Measurements from ENCODE around the gene H2AZ2.

DNA sequence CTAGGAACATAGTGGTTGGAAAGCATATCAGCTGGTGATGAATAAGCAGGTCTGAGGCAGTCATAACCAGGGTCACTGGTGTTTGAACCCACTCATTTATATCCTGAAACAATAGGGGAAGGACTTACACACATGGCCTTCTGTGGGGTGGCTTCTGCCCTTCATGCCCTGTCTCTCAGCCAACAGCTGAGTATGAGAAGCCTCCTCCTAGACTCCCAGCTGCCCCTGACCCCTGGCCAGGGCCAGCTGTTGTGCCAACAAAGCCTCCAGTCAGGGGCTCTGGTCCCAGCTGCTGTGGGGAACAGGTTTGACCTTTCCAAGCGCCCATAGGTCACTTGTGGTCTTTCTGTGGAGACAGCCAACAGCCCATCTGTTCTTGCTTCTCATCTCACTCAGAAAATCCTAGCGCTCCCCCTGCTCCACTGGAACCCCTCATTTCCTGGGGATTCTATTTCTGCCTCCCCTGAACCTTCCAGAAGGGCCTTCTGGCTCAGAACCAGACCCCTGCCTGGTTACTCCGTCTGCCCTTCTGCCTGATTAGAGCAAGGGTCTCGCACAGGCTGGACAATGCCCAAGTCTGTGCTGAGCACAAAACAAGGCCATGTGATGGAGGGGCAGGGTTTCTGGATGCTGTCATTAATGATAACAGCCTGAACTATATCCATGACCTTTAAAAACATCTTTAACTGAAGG is 47.1 kb upstream of the H2AZ2 start:
- no peak for TF ChIP-seq POLR2A (IDR thresholded peaks at IDR 0.05; ENCODE audit: low read depth, low read length)
- no peak for TF ChIP-seq TAF1 (IDR thresholded peaks at IDR 0.05; ENCODE audit: borderline replicate concordance, low read depth, low read length)

Data from GM12892 (cell line).